ENCODE data around the gene SMIM10L2A.

The SMIM10L2A gene

DNA sequence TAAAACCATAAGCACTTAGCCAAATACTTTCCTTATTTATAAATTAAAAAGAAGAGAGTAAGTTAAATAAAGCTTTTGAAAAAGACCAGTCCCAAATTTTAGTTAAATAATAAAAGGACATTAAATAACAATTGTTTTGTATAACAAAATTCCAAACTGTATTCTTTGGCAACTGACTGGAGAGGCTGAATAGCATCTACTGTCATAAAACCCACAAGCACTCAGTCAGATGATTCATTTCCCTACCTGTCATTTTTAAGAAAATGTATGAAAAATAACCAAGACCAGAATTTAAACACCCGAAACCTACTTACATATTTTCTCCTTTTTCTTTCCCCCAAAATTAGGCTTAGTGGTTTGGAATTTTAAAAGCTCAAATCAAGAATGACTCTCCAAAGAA, 32.5 kb upstream of the SMIM10L2A start:
- no peak for TF ChIP-seq EZH2 (IDR thresholded peaks at IDR 0.05; ENCODE audit: borderline replicate concordance, low read length)
- TF ChIP-seq, protein P1, sequence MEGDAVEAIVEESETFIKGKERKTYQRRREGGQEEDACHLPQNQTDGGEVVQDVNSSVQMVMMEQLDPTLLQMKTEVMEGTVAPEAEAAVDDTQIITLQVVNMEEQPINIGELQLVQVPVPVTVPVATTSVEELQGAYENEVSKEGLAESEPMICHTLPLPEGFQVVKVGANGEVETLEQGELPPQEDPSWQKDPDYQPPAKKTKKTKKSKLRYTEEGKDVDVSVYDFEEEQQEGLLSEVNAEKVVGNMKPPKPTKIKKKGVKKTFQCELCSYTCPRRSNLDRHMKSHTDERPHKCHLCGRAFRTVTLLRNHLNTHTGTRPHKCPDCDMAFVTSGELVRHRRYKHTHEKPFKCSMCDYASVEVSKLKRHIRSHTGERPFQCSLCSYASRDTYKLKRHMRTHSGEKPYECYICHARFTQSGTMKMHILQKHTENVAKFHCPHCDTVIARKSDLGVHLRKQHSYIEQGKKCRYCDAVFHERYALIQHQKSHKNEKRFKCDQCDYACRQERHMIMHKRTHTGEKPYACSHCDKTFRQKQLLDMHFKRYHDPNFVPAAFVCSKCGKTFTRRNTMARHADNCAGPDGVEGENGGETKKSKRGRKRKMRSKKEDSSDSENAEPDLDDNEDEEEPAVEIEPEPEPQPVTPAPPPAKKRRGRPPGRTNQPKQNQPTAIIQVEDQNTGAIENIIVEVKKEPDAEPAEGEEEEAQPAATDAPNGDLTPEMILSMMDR (IDR thresholded peaks at IDR 0.05; ENCODE audit: low read length), result no peak
- no peaks in the 10 kb centered on the region for H3K4me1 ChIP-seq (ENCODE audit: insufficient read depth, low read length, severe bottlenecking)
- no peaks in the 10 kb centered on the region for H3K9me2 ChIP-seq (ENCODE audit: low read depth, low read length)
- H2AFZ ChIP-seq (ENCODE audit: low read length), result no peak overlapping the region
- no peak overlapping the region for H3K4me3 ChIP-seq (ENCODE audit: low read depth, low read length, poor library complexity, severe bottlenecking)
- no peak overlapping the region for H3K27ac ChIP-seq (ENCODE audit: low read depth, low read length, poor library complexity, severe bottlenecking)
- H3K27me3 ChIP-seq (ENCODE audit: insufficient read depth, low read length), result no peaks in the 10 kb centered on the region
- H3K9ac ChIP-seq (ENCODE audit: low read length), result no peak overlapping the region
- no peak overlapping the region for H3K4me2 ChIP-seq (ENCODE audit: low read length)
- no peaks in the 10 kb centered on the region for H3F3A ChIP-seq (ENCODE audit: insufficient read depth, low read length)
- H3K36me3 ChIP-seq (ENCODE audit: insufficient read depth, low read length), result no peaks in the 10 kb centered on the region
- H3K9me3 ChIP-seq (ENCODE audit: low read length), result no peaks in the 10 kb centered on the region
- H3K79me2 ChIP-seq (ENCODE audit: insufficient read depth, low read length), result no peaks in the 10 kb centered on the region
- no peaks in the 10 kb centered on the region for H4K20me1 ChIP-seq (ENCODE audit: insufficient read depth, low read length)

DNA sequence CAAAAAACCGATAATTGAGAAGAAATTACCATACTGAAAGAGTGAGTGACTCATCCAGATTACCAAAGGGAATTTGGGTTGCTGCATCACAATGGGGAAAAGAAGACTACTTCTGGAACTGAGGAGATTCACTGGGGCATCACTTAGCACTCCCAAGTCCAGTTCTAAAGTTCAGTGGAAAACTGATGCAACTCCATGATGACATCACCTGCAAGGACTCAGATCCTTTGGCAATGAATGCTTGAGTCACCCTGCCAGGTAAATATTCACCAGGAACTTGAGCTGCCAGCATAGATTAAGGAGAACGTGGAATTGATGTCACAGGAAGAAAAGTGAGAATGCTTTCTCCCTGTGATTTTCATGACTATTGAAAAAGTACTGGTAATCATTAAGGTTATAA, 32.0 kb upstream of the SMIM10L2A start:
- Histone ChIP-seq H3K27me3 (ENCODE audit: insufficient read depth, low read length) (no peaks in the 10 kb centered on the region), H3K4me1 (ENCODE audit: insufficient read depth, low read length, severe bottlenecking) (no peaks in the 10 kb centered on the region), H3K79me2 (ENCODE audit: insufficient read depth, low read length) (no peaks in the 10 kb centered on the region), H3K4me3 (ENCODE audit: low read depth, low read length, poor library complexity, severe bottlenecking) (no peak overlapping the region), H3K27ac (ENCODE audit: low read depth, low read length, poor library complexity, severe bottlenecking) (no peak overlapping the region), H3K36me3 (ENCODE audit: insufficient read depth, low read length) (no peaks in the 10 kb centered on the region), H4K20me1 (ENCODE audit: insufficient read depth, low read length) (no peaks in the 10 kb centered on the region), H3K9me2 (ENCODE audit: low read depth, low read length) (no peaks in the 10 kb centered on the region), H3K9me3 (ENCODE audit: low read length) (no peaks in the 10 kb centered on the region), H3K9ac (ENCODE audit: low read length) (no peak overlapping the region), H3K4me2 (ENCODE audit: low read length) (no peak overlapping the region), H2AFZ (ENCODE audit: low read length) (no peak overlapping the region), H3F3A (ENCODE audit: insufficient read depth, low read length) (no peaks in the 10 kb centered on the region)
- no peak for TF ChIP-seq EZH2 (IDR thresholded peaks at IDR 0.05; ENCODE audit: borderline replicate concordance, low read length)
- TF ChIP-seq, protein P1 (IDR thresholded peaks at IDR 0.05; ENCODE audit: low read length), result no peak

DNA sequence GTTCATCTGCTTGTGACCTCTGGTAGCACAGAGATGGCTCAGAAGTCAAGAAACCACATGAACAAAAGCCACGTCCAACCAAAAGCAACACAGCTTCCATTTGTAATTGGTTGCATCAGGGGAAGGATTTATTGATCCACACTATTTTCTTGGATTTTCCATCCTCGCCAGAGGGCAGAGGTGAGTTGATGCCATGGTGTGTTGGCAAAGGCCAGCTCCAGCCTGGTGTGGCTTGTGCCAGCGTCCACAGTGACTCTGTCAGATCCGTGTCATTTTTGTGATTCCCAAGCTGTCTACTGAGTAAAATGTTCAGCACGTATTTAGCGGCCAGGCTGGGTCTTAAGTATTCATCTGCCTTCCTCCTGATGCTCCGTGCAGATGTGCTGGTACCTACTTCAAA, 30.0 kb upstream of the SMIM10L2A start:
- H3K36me3 ChIP-seq (ENCODE audit: insufficient read depth, low read length), result no peaks in the 10 kb centered on the region
- H3K9me2 ChIP-seq (ENCODE audit: low read depth, low read length), result no peaks in the 10 kb centered on the region
- no peaks in the 10 kb centered on the region for H3K27me3 ChIP-seq (ENCODE audit: insufficient read depth, low read length)
- no peaks in the 10 kb centered on the region for H3K9me3 ChIP-seq (ENCODE audit: low read length)
- TF ChIP-seq EZH2 (IDR thresholded peaks at IDR 0.05; ENCODE audit: borderline replicate concordance, low read length), result no peak
- TF ChIP-seq, protein P1 (IDR thresholded peaks at IDR 0.05; ENCODE audit: low read length), result no peak
- no peak overlapping the region for H3K4me3 ChIP-seq (ENCODE audit: low read depth, low read length, poor library complexity, severe bottlenecking)
- no peaks in the 10 kb centered on the region for H3K79me2 ChIP-seq (ENCODE audit: insufficient read depth, low read length)
- no peak overlapping the region for H3K27ac ChIP-seq (ENCODE audit: low read depth, low read length, poor library complexity, severe bottlenecking)
- no peaks in the 10 kb centered on the region for H3K4me1 ChIP-seq (ENCODE audit: insufficient read depth, low read length, severe bottlenecking)
- H3K9ac ChIP-seq (ENCODE audit: low read length), result no peak overlapping the region
- no peak overlapping the region for H3K4me2 ChIP-seq (ENCODE audit: low read length)
- no peak overlapping the region for H2AFZ ChIP-seq (ENCODE audit: low read length)
- no peaks in the 10 kb centered on the region for H4K20me1 ChIP-seq (ENCODE audit: insufficient read depth, low read length)
- H3F3A ChIP-seq (ENCODE audit: insufficient read depth, low read length), result no peaks in the 10 kb centered on the region

All from OCI-LY1 (cell line).